ENCODE results near the gene PTPN4.

The PTPN4 gene

GRCh38 chr2:119864318-119864717 lies 104.6 kb downstream of the PTPN4 start:
- no peak for DNase-seq

- DNase-seq = no peak
These were observed 112.0 kb downstream of the PTPN4 start for GRCh38 chr2:119871725-119872124.

GRCh38 chr2:119873350-119874315 lies 113.9 kb downstream of the PTPN4 start:
- no peak for DNase-seq

- no peak for DNase-seq
These were observed 119.8 kb downstream of the PTPN4 start for GRCh38 chr2:119879502-119879901.

- no peak for DNase-seq
These were observed 129.0 kb downstream of the PTPN4 start for GRCh38 chr2:119888680-119889079.

GRCh38 chr2:119897736-119898395 lies 138.1 kb downstream of the PTPN4 start:
- no peak for DNase-seq

GRCh38 chr2:119901013-119901412 lies 141.3 kb downstream of the PTPN4 start:
- DNase-seq = no peak

- no peak for DNase-seq
These were observed 150.8 kb downstream of the PTPN4 start for GRCh38 chr2:119910566-119910965.

- DNase-seq = no peak
These were observed 154.5 kb downstream of the PTPN4 start for GRCh38 chr2:119914266-119914665.

- DNase-seq = no peak
These were observed 162.1 kb downstream of the PTPN4 start for GRCh38 chr2:119921825-119922224.

- DNase-seq = no peak
These were observed 163.0 kb downstream of the PTPN4 start for GRCh38 chr2:119922699-119923098.

GRCh38 chr2:119929537-119929936 lies 169.8 kb downstream of the PTPN4 start:
- DNase-seq = no peak

GRCh38 chr2:119932809-119933208 lies 173.1 kb downstream of the PTPN4 start:
- no peak for DNase-seq

GRCh38 chr2:119934319-119934718 lies 174.6 kb downstream of the PTPN4 start:
- no peak for DNase-seq

- DNase-seq = no peak
These were observed 178.0 kb downstream of the PTPN4 start for GRCh38 chr2:119937680-119938079.

- DNase-seq = no peak
These were observed 180.2 kb downstream of the PTPN4 start for GRCh38 chr2:119939915-119940314.

GRCh38 chr2:119940856-119941255 lies 181.1 kb downstream of the PTPN4 start:
- DNase-seq = no peak

GRCh38 chr2:119941388-119941787 lies 181.7 kb downstream of the PTPN4 start:
- DNase-seq = no peak

GRCh38 chr2:119941981-119942513 lies 182.3 kb downstream of the PTPN4 start:
- DNase-seq = no peak

- DNase-seq = no peak
These were observed 183.3 kb downstream of the PTPN4 start for GRCh38 chr2:119943058-119943457.

GRCh38 chr2:119947535-119947934 lies 187.8 kb downstream of the PTPN4 start:
- DNase-seq = no peak

GRCh38 chr2:119950966-119951365 lies 191.2 kb downstream of the PTPN4 start:
- no peak for DNase-seq

GRCh38 chr2:119958670-119959268 lies 199.0 kb downstream of the PTPN4 start:
- no peak for DNase-seq

All from NCI-H1105 (cell line).